HG03196 (cell line): ENCODE results near the gene POTEF.
A peak's percentile ranks its signal among the peaks of the same experiment; 100 is the strongest.
"Not testable (repeated sequence)": the region's sequence is repeated elsewhere in the genome, so short reads cannot be mapped to it uniquely, and the experiment has no call there.

Experiments
- ATAC-seq: cut with Tn5 transposase; IDR thresholded peaks from one replicate; pipeline ENCODE4 v1.9.1; 2021; ENCODE audit not compliant: unreplicated experiment

Gene POTEF

GRCh38 chr2:130129120-130129829, at the start of gene POTEF:
POTEF (minus strand) TSS chr2:130129222; CDS start chr2:130120515, 8,707 bp downstream.
- ATAC-seq, result not testable (repeated sequence)

GRCh38 chr2:130174866-130175265, 45.8 kb upstream of the POTEF start:
- not testable (repeated sequence) for ATAC-seq

GRCh38 chr2:130169896-130170295, 40.9 kb upstream of the POTEF start:
- ATAC-seq, result no peak

GRCh38 chr2:130169163-130169562, 40.1 kb upstream of the POTEF start:
- ATAC-seq, result not testable (repeated sequence)

- not testable (repeated sequence) for ATAC-seq
These were observed 37.6 kb upstream of the POTEF start for GRCh38 chr2:130166611-130167010.

- no peak for ATAC-seq
These were observed 36.4 kb upstream of the POTEF start for GRCh38 chr2:130165293-130166016.

- no peak for ATAC-seq
These were observed 33.9 kb upstream of the POTEF start for GRCh38 chr2:130162968-130163367.

- ATAC-seq, result not testable (repeated sequence)
These were observed 33.5 kb upstream of the POTEF start for GRCh38 chr2:130162486-130162885.

- not testable (repeated sequence) for ATAC-seq
These were observed 32.0 kb upstream of the POTEF start for GRCh38 chr2:130160838-130161705.

- ATAC-seq, result no peak
These were observed 31.1 kb upstream of the POTEF start for GRCh38 chr2:130160131-130160530.

- not testable (repeated sequence) for ATAC-seq
These were observed 30.4 kb upstream of the POTEF start for GRCh38 chr2:130159376-130159775.

GRCh38 chr2:130158631-130159030, 29.6 kb upstream of the POTEF start:
- no peak for ATAC-seq

GRCh38 chr2:130157825-130158514, 28.9 kb upstream of the POTEF start:
- peak; percentile 72 for ATAC-seq

- peak; percentile 47 for ATAC-seq
These were observed 28.3 kb upstream of the POTEF start for GRCh38 chr2:130157354-130157753.

GRCh38 chr2:130156624-130157004, 27.6 kb upstream of the POTEF start:
- ATAC-seq, result no peak

- not testable (repeated sequence) for ATAC-seq
These were observed 27.1 kb upstream of the POTEF start for GRCh38 chr2:130155956-130156623.

- no peak for ATAC-seq
These were observed 26.0 kb upstream of the POTEF start for GRCh38 chr2:130154773-130155765.

- not testable (repeated sequence) for ATAC-seq
These were observed 25.4 kb upstream of the POTEF start for GRCh38 chr2:130154423-130154770.
